Natural killer cell treated with Interleukin-12 subunit alpha and Interleukin-12 subunit beta and Interleukin-15 and Interleukin-18, amount 100 ng/mL, for 72 hours (primary cell): ENCODE measurements around the gene NEB. TPM values are rescaled to one million over a fixed set of nuclear protein-coding genes. Genes with fewer than 3 reads are reported as not detected.
A peak's percentile ranks its signal among the peaks of the same experiment; 100 is the strongest.
"Not testable (repeated sequence)": the region's sequence is repeated elsewhere in the genome, so short reads cannot be mapped to it uniquely, and the experiment has no call there.

ENCODE experiments used
- ATAC-seq, 2 donors: fragments of 150-1000 bp; cut with Tn5 transposase in 1 of 2; sonication (Bioruptor Pico), chemical (Tn5 transposase) in 1 of 2; 2 replicates each; pipeline ENCODE4 v1.10.0; 2021
- DNase-seq: peaks from one replicate; pipeline ENCODE4 v3.0.0; 2022; ENCODE audit warnings: low spot score
- H3K27ac Mint-ChIP-seq, 2 donors: 1 replicate in 1 of 2; 2 replicates in 1 of 2; pipeline ENCODE4 v1.8.0; 2022; ENCODE audit warnings: mixed read lengths in 2 of 2, mild to moderate bottlenecking in 1 of 2, moderate library complexity in 1 of 2
- H3K27me3 Mint-ChIP-seq, 2 donors: 1 replicate in 1 of 2; 2 replicates in 1 of 2; pipeline ENCODE4 v1.8.0; 2022; ENCODE audit warnings: mixed read lengths in 2 of 2
- H3K36me3 Mint-ChIP-seq: one replicate; pipeline ENCODE4 v1.8.0; 2022; ENCODE audit warnings: mixed read lengths
- H3K4me1 Mint-ChIP-seq, 2 donors: 1 replicate in 1 of 2; 2 replicates in 1 of 2; pipeline ENCODE4 v1.8.0; 2022; ENCODE audit warnings: low read depth in 2 of 2, mixed read lengths in 2 of 2, mild to moderate bottlenecking in 1 of 2
- H3K4me3 Mint-ChIP-seq: one replicate; pipeline ENCODE4 v1.8.0; 2022; ENCODE audit warnings: mixed read lengths
- H3K9me3 Mint-ChIP-seq: 2 replicates; pipeline ENCODE4 v1.8.0; 2022; ENCODE audit warnings: mixed read lengths
- total RNA-seq, 2 donors: library from RNA; stranded (reverse); gene quantifications; one replicate each; pipeline ENCODE4 v1.2.3, GENCODE V29; 2022

Gene NEB
- total RNA-seq, 2 donors from 2014 or later, result 0.31 to 2.3 TPM

- H3K4me1 Mint-ChIP-seq, result peaks cover 35 to 37% of the 10 kb centered on the region in 2 donors
These were observed 33.3 kb upstream of the NEB start for GRCh38 chr2:151767536-151767935.

DNA sequence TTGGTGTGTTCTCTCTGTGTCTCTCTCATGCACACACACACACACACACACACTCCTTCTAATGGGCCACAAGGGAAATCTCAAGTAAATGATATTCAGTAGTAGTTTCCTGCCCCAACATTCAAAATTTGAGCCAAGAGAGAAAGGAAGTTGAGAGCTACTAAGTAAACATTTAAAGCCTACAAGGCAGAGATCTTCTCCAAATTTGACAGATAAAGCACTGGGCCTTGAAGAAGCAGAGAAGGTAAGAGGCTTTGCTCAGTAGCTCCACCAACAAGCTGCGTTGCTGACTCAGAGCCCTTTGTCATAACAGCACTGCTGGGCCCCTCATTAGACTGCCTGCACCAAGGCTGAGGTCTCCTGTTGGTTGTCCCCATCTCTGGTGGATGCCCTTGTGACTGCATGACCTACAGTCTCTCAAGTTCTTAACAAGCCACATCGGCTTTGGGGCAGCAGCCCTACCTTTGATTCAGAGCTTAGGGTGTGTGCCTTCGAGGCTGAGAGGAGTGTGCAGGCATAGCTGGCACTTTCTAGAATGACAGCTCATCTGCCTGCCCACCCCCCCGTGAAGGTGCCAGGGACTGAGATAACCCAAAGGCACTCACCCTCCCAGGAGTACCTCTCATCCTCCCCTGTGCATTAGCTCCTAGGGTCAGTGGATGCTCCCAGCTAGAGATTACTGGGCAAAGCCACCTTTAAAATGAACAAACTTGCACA, 32.3 kb upstream of the NEB start:
- no peaks in the 10 kb centered on the region for H3K27me3 Mint-ChIP-seq
- H3K36me3 Mint-ChIP-seq, result no peaks in the 10 kb centered on the region
- peak overlapping the region; percentile 44 for H3K4me3 Mint-ChIP-seq
- H3K4me1 Mint-ChIP-seq, result peaks cover 35 to 37% of the 10 kb centered on the region in 2 donors
- H3K9me3 Mint-ChIP-seq, result no peaks in the 10 kb centered on the region
- DNase-seq (no peak), ATAC-seq (peak; percentile 63 to 87)
- H3K27ac Mint-ChIP-seq, result peak overlapping the region; percentile 58 to 78

More at GRCh38 chr2:151767536-151767935, 33.3 kb upstream of the NEB start:
- Mint-ChIP-seq H3K9me3 (no peaks in the 10 kb centered on the region), H3K36me3 (no peaks in the 10 kb centered on the region), H3K27me3 (no peaks in the 10 kb centered on the region), H3K27ac (no peak overlapping the region), H3K4me3 (no peak overlapping the region)
- ATAC-seq (no peak), DNase-seq (no peak)

DNA sequence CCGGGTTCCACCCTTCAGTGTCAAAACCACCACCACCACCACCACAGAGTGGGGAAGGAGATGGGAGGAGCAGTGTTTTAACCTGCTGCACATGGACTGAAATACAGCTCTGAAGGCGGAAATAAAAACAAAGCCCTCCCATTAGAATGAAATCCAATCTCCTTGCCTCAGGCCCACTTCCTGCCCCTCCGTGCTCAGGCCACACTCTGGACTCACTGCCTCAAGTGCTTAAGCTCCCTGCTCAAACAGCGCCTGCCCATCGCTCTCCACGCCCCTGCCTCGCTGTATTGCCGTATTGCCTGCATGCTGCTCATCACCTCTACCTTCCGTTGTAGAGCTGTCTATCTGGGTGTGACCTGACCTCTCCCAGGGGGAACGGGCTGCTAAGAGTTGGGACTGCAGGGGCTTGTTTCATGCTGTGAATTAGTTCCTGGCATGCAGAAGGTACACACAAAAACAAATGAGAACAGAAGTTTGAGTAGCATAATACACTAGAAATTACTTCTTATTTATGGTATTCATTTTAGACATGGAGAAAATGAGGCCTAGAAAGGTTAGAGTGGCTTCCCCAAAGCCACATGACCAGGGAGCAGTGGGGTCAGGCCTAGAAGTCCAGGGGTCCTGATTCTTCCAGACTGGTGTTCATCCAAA, 31.6 kb upstream of the NEB start:
- H3K9me3 Mint-ChIP-seq, result no peaks in the 10 kb centered on the region
- H3K4me1 Mint-ChIP-seq, result peaks cover 35 to 37% of the 10 kb centered on the region in 2 donors
- H3K36me3 Mint-ChIP-seq, result no peaks in the 10 kb centered on the region
- ATAC-seq, result peak; percentile 26 to 50
- DNase-seq, result no peak
- H3K27ac Mint-ChIP-seq, result peak overlapping the region; percentile 58 to 78
- H3K27me3 Mint-ChIP-seq, result no peaks in the 10 kb centered on the region
- peak overlapping the region; percentile 38 for H3K4me3 Mint-ChIP-seq

- H3K36me3 Mint-ChIP-seq, result no peaks in the 10 kb centered on the region
- no peak overlapping the region for H3K4me3 Mint-ChIP-seq
- no peak overlapping the region for H3K27ac Mint-ChIP-seq
- no peak for ATAC-seq
- DNase-seq, result no peak
- no peaks in the 10 kb centered on the region for H3K9me3 Mint-ChIP-seq
- H3K27me3 Mint-ChIP-seq, result no peaks in the 10 kb centered on the region
- peaks cover 35 to 37% of the 10 kb centered on the region in 2 donors for H3K4me1 Mint-ChIP-seq
These were observed 28.4 kb upstream of the NEB start for GRCh38 chr2:151762694-151763093.

GRCh38 chr2:151761687-151762086, 27.4 kb upstream of the NEB start:
- Mint-ChIP-seq H3K27ac (no peak overlapping the region), H3K9me3 (no peaks in the 10 kb centered on the region), H3K4me1 (peaks cover 28 to 29% of the 10 kb centered on the region in 2 donors), H3K27me3 (no peaks in the 10 kb centered on the region), H3K36me3 (no peaks in the 10 kb centered on the region), H3K4me3 (no peak overlapping the region)
- ATAC-seq, result no peak
- no peak for DNase-seq

DNA sequence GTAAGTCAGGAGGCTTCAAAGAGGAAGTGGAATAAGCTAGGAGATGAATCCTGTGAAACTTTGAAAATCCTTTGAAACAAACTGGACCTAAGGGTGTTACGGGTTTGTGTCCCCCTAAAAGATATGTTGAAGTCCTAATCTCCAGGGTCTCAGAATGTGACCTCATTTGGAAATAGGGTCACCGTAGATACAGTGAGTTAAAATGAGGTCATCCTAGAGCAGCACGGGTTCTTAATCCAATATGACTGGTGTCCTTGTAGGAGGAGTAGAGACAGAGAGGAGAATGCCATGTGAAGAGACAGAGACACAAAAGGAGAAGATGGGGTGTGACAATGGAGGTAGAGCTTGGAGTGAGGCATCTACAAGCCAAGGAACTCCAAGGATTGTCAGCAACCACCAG, 26.9 kb upstream of the NEB start:
- Mint-ChIP-seq H3K27ac (no peak overlapping the region), H3K4me1 (peaks cover 23 to 24% of the 10 kb centered on the region in 2 donors), H3K36me3 (no peaks in the 10 kb centered on the region), H3K9me3 (no peaks in the 10 kb centered on the region), H3K27me3 (no peaks in the 10 kb centered on the region), H3K4me3 (no peak overlapping the region)
- ATAC-seq, result no peak
- DNase-seq, result no peak

- no peak for ATAC-seq
- DNase-seq, result no peak
- H3K4me1 Mint-ChIP-seq, result peaks cover 13 to 14% of the 10 kb centered on the region in 2 donors
- no peak overlapping the region for H3K4me3 Mint-ChIP-seq
- H3K36me3 Mint-ChIP-seq, result no peaks in the 10 kb centered on the region
- no peaks in the 10 kb centered on the region for H3K9me3 Mint-ChIP-seq
- H3K27me3 Mint-ChIP-seq, result no peaks in the 10 kb centered on the region
- H3K27ac Mint-ChIP-seq, result no peak overlapping the region
These were observed 25.9 kb upstream of the NEB start for GRCh38 chr2:151760139-151760650.

DNA sequence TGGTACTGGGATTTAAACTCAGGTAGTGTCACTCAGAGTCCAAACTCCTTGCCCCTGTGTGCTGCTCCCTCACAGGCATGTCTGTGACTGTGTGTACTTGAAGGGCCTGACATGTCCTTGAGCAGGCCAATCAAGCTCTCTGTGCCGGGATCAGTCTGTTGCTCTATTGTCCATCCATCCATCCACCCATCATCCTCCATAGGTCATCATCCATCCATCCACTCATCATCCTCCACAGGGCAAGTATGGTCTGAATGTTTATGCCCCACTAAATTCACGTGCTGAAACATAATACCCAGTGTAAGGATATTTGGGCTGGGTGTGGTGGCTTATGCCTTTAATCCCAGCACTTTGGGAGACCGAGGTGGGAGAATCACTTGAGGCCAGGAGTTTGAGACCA, 24.5 kb upstream of the NEB start:
- Mint-ChIP-seq H3K4me1 (peaks cover under 1 to 4% of the 10 kb centered on the region in 2 donors), H3K9me3 (no peaks in the 10 kb centered on the region), H3K4me3 (no peak overlapping the region)

DNA sequence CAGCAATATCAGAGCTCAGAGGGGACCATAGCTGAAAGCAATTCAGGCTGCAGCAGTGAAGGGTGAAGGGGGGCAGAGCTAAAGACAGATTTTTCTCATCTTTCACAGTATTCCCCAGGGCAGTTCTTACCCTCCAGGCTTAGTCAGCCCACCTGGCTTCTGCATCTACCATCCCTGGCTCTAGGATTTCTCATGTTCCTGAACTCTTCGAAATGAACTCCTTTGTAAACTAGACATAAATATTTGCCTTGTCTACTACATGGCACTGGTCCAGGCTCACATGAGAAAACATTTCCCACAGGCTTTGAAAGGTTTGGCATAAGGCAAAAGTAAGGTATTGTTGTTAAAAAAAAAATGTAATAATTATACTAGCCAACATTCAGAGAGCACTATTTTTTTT, 23.6 kb upstream of the NEB start:
- ATAC-seq, result no peak

More for the DNA sequence above, 24.5 kb upstream of the NEB start:
- no peak for ATAC-seq
- no peaks in the 10 kb centered on the region for H3K27me3 Mint-ChIP-seq
- no peak overlapping the region for H3K27ac Mint-ChIP-seq
- no peak for DNase-seq
- no peaks in the 10 kb centered on the region for H3K36me3 Mint-ChIP-seq

GRCh38 chr2:151756820-151757219, 22.5 kb upstream of the NEB start:
- no peaks in the 10 kb centered on the region for H3K4me1 Mint-ChIP-seq
- H3K36me3 Mint-ChIP-seq, result no peaks in the 10 kb centered on the region
- H3K27ac Mint-ChIP-seq, result no peak overlapping the region
- ATAC-seq (no peak), DNase-seq (no peak)
- no peaks in the 10 kb centered on the region for H3K27me3 Mint-ChIP-seq
- no peaks in the 10 kb centered on the region for H3K9me3 Mint-ChIP-seq
- H3K4me3 Mint-ChIP-seq, result no peak overlapping the region

More for the DNA sequence above, 23.6 kb upstream of the NEB start:
- H3K9me3 Mint-ChIP-seq, result no peaks in the 10 kb centered on the region
- H3K27ac Mint-ChIP-seq, result no peak overlapping the region
- no peak for DNase-seq
- H3K36me3 Mint-ChIP-seq, result no peaks in the 10 kb centered on the region
- no peaks in the 10 kb centered on the region for H3K4me1 Mint-ChIP-seq
- no peaks in the 10 kb centered on the region for H3K27me3 Mint-ChIP-seq
- no peak overlapping the region for H3K4me3 Mint-ChIP-seq

GRCh38 chr2:151754253-151754897, 20.1 kb upstream of the NEB start:
- no peaks in the 10 kb centered on the region for H3K27me3 Mint-ChIP-seq
- ATAC-seq (no peak), DNase-seq (no peak)
- no peaks in the 10 kb centered on the region for H3K9me3 Mint-ChIP-seq
- no peak overlapping the region for H3K27ac Mint-ChIP-seq
- no peaks in the 10 kb centered on the region for H3K36me3 Mint-ChIP-seq
- H3K4me1 Mint-ChIP-seq, result no peaks in the 10 kb centered on the region
- H3K4me3 Mint-ChIP-seq, result no peak overlapping the region

DNA sequence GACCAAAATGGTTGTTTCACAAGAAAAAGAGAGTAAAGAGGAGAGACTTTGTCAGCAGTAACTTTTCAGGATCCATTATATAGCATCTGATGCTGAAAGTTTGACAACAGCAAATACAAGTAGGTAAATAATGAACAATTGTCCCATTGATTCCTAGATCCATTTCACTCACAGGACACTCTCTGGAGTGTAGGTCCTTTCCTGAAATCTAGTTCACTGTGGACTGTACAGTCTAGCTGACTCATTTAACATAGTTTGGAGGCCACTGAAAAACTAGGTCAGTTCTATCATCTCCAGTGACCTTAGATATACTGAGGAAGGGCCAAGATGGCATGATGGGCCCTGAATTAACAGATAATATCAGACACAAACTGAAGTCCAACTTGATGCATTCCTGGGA, 19.3 kb upstream of the NEB start:
- H3K4me3 Mint-ChIP-seq, result no peak overlapping the region
- no peak overlapping the region for H3K27ac Mint-ChIP-seq
- H3K9me3 Mint-ChIP-seq, result no peaks in the 10 kb centered on the region
- no peaks in the 10 kb centered on the region for H3K36me3 Mint-ChIP-seq
- ATAC-seq (no peak), DNase-seq (no peak)
- no peaks in the 10 kb centered on the region for H3K4me1 Mint-ChIP-seq
- H3K27me3 Mint-ChIP-seq, result no peaks in the 10 kb centered on the region

GRCh38 chr2:151745261-151745660, 11.0 kb upstream of the NEB start:
- not testable (repeated sequence) for H3K27ac Mint-ChIP-seq, H3K4me1 Mint-ChIP-seq, H3K4me3 Mint-ChIP-seq, H3K9me3 Mint-ChIP-seq, H3K27me3 Mint-ChIP-seq, ATAC-seq, DNase-seq
- H3K36me3 Mint-ChIP-seq, result peaks cover 20% of the 10 kb centered on the region
